DND-41 (cell line): ENCODE results near the gene HNRNPR.

Experiments
- ATAC-seq: fragments of 200-7000 bp; cut with Tn5 transposase; 3 replicates; pipeline ENCODE4 v1.9.1; 2021; ENCODE audit warnings: low read depth; ENCODE audit not compliant: insufficient read depth
- DNase-seq: peaks from one replicate; pipeline ENCODE4 v3.0.0-alpha.2; 2020
- H2AFZ ChIP-seq: 2 replicates; pipeline ENCODE4 v1.6.0; 2012; ENCODE audit warnings: low read depth, low read length
- H3K27ac ChIP-seq: 2 replicates; pipeline ENCODE4 v1.5.1; 2012; ENCODE audit warnings: low read length, inconsistent platforms
- H3K27me3 ChIP-seq: fragments of 200-600 bp; sonication (generic); 2 replicates; pipeline ENCODE4 v1.6.0; 2012; ENCODE audit warnings: low read length, mild to moderate bottlenecking, inconsistent platforms; ENCODE audit not compliant: insufficient read depth, poor library complexity
- H3K36me3 ChIP-seq: 2 replicates; pipeline ENCODE4 v1.5.1; 2012; ENCODE audit warnings: low read length, inconsistent platforms; ENCODE audit not compliant: insufficient read depth
- H3K4me1 ChIP-seq: 2 replicates; pipeline ENCODE4 v1.5.1; 2012; ENCODE audit warnings: mild to moderate bottlenecking, low read length; ENCODE audit not compliant: insufficient read depth
- H3K4me2 ChIP-seq: 2 replicates; pipeline ENCODE4 v1.6.0; 2012; ENCODE audit warnings: mild to moderate bottlenecking, moderate library complexity, low read length, inconsistent platforms; ENCODE audit not compliant: insufficient read depth
- H3K4me3 ChIP-seq, 2 experiments: fragments of 200-600 bp in 1 of 2; shearing (Covaris generic) in 1 of 2; 2 replicates each; pipeline ENCODE4 v1.5.1; 2012 to 2016; ENCODE audit warnings: inconsistent platforms in 2 of 2, low read length in 2 of 2, mild to moderate bottlenecking in 2 of 2, low read depth in 1 of 2, moderate library complexity in 1 of 2
- H3K79me2 ChIP-seq: 2 replicates; pipeline ENCODE4 v1.6.0; 2012; ENCODE audit warnings: low read length, inconsistent platforms; ENCODE audit not compliant: insufficient read depth
- H3K9ac ChIP-seq: 2 replicates; pipeline ENCODE4 v1.6.0; 2012; ENCODE audit warnings: low read depth, mild to moderate bottlenecking, inconsistent platforms, low read length, moderate library complexity
- H3K9me3 ChIP-seq: 2 replicates; pipeline ENCODE4 v1.5.1; 2012; ENCODE audit warnings: low read length, moderate library complexity, mild to moderate bottlenecking, inconsistent platforms; ENCODE audit not compliant: insufficient read depth, severe bottlenecking
- H4K20me1 ChIP-seq: 2 replicates; pipeline ENCODE4 v1.6.0; 2012; ENCODE audit warnings: low read length; ENCODE audit not compliant: insufficient read depth
- CTCF ChIP-seq: IDR thresholded peaks from 2 replicates; pipeline ENCODE4 v1.5.1; 2012; ENCODE audit warnings: borderline replicate concordance, low read length, moderate library complexity, mild to moderate bottlenecking; ENCODE audit not compliant: poor library complexity, severe bottlenecking; ENCODE audit errors: extremely low read depth
- EZH2 ChIP-seq: IDR thresholded peaks from 3 replicates; pipeline ENCODE4 v1.6.1; 2012; ENCODE audit warnings: borderline replicate concordance, low read depth, mild to moderate bottlenecking, moderate library complexity, low read length, inconsistent platforms; ENCODE audit not compliant: severe bottlenecking

HNRNPR gene

DNA sequence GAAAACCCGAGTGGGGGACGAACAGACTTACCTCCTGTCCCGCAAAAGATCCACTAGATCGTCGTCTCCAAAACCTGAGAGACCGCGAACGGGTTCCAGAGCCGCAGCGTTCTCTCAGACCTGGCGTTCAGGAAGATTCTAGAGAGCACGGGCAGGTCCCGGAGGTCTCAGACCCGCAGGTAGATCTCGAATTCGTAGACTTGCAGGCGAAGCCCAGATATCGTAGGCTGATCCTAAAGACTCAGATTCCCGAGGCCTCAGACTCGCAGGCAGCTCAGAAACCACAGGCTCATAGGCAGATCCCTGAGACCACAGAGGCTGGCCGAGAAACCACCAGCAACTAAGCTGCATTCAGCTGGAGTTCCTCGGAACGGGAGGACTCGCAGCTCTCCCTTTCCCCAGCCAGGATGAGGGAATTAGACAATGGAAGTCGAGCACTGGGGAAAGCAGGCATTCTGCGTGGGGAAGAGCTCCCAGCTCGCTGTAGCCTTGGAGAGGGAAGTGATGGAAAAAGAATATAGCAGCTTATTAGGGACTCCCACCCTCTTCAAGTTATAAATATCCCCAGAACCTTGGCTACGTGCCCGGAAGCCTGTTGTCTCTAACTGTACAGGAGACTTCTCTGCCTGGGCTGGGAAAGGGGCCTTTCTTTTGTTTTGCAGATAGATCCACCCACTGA, 25.4 kb upstream of the HNRNPR start, which contains the start of gene ZNF436:
Gene ZNF436, minus strand, starts transcription at position 502 of the 679 bp plus-strand sequence. CDS start 1,831 bp downstream, outside the sequence.
- ATAC-seq (no peak), DNase-seq (peak; percentile 77)
- peak within 1 kb of the TSS; percentile 99 for H3K27ac ChIP-seq
- H3K9ac ChIP-seq: peak within 1 kb of the TSS; percentile 93
- H3K4me2 ChIP-seq: peak within 1 kb of the TSS; percentile 97
- no peaks in the 10 kb centered on the region for H4K20me1 ChIP-seq
- peaks cover 14% of the 10 kb centered on the region for H3K36me3 ChIP-seq
- peak within 1 kb of the TSS; percentile 85 to 94 for H3K4me3 ChIP-seq
- no peaks in the 10 kb centered on the region for H3K27me3 ChIP-seq
- H3K4me1 ChIP-seq: peaks cover 35% of the 10 kb centered on the region
- peaks cover 30% of the 10 kb centered on the region for H3K79me2 ChIP-seq
- H3K9me3 ChIP-seq: peaks cover 4% of the 10 kb centered on the region
- TF ChIP-seq EZH2: no peak
- no peak for TF ChIP-seq CTCF
- peak within 1 kb of the TSS; percentile 100 for H2AFZ ChIP-seq

DNA sequence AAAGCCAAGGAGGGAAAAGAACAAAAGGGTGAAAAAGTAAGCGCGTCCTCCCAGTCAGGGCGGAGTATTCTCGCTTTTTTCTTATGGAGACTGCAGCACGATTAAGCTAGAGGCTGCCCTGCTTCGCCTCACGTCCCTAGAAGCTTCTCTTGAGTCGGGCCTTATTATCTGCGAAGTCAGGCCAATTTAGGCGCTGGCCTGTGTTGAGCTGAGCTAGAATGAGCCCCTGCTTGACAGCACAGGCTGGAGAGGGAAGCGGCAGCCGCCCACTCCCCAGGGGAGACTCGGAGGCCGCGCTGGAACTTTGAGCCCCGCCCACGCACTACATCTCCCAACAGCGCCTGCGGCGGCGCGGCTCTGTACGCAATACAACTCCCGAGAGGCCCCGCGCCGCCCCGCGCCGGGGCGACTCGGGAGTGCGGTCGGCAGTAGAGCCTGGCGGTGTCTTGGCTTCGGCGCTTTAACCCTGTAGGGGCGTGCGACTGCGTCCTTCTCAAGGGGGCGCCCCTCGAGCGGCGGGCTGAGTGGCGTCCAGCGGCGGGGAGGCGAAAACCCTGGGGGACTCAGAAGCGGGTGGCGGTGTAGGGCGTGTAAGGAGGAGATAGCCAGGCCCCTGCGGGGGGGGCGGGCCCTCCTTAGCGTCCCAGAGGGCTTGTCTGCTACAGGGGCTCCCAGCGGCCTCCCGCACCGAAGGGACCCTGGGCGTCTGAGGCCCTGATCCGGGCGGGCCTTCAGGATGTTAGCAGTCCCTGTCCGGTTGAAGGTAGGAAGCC, 24.7 kb upstream of the HNRNPR start:
- DNase-seq: peak; percentile 90
- peak overlapping the region; percentile 100 for H2AFZ ChIP-seq
- peak overlapping the region; percentile 99 for H3K27ac ChIP-seq
- peaks cover 35% of the 10 kb centered on the region for H3K4me1 ChIP-seq
- peaks cover 6% of the 10 kb centered on the region for H3K9me3 ChIP-seq
- H3K4me3 ChIP-seq: peak overlapping the region; percentile 85 to 94
- H3K4me2 ChIP-seq: peak overlapping the region; percentile 97
- TF ChIP-seq CTCF (peak; percentile 45), EZH2 (no peak)
- peaks cover 18% of the 10 kb centered on the region for H3K36me3 ChIP-seq
- peaks cover 30% of the 10 kb centered on the region for H3K79me2 ChIP-seq
- peak overlapping the region; percentile 93 for H3K9ac ChIP-seq
- no peaks in the 10 kb centered on the region for H3K27me3 ChIP-seq
- no peaks in the 10 kb centered on the region for H4K20me1 ChIP-seq
- ATAC-seq: peak; percentile 76

DNA sequence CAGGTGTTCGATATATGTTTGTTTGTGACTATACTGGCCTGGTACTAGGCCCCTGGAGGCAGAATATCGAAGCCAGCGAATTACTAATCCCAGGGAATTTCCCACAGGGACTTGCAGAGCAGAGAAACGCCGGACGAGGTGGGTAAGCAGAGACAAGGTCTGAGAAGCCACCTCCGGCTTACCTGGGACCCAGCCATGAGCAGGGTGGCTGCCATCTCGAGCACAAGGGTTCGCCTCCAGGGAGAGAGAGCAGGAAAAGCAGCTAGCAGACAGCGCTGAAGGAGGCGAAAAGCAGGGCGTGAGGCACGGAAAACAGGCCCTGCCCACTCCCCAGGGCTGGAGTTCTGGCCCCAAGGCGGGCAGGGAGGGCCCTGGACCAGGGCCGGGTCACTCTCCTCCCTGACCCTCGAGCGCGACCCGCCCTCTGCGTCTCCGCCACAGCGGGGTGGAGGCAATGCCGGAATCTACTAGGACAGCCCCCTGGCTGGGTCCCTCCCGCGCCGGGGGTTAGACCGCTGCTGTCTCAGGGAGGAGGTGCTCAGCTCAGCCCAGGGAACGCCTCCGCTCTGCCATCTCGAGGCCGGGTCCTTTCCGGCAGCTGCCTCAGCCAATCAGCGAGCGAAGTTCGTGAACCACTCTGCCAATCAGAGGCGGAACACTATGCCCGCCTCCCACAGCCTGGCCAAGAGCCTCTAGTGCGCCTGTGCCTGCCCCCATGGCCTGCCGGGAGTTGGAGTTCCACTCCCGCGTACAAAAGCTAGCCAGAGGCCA, 23.9 kb upstream of the HNRNPR start:
- Histone ChIP-seq H2AFZ (peak overlapping the region; percentile 100), H3K27ac (peak overlapping the region; percentile 99), H3K36me3 (peaks cover 26% of the 10 kb centered on the region), H3K9ac (peak overlapping the region; percentile 93), H3K4me2 (peak overlapping the region; percentile 97), H3K4me3 (peak overlapping the region; percentile 85 to 94), H3K4me1 (peaks cover 35% of the 10 kb centered on the region), H3K9me3 (peaks cover 13% of the 10 kb centered on the region), H3K79me2 (peaks cover 30% of the 10 kb centered on the region), H4K20me1 (no peaks in the 10 kb centered on the region), H3K27me3 (no peaks in the 10 kb centered on the region)
- TF ChIP-seq CTCF (no peak), EZH2 (no peak)
- peak; percentile 89 for ATAC-seq
- DNase-seq: peak; percentile 99
